ENCODE data around the gene ZNF280D.

DNA sequence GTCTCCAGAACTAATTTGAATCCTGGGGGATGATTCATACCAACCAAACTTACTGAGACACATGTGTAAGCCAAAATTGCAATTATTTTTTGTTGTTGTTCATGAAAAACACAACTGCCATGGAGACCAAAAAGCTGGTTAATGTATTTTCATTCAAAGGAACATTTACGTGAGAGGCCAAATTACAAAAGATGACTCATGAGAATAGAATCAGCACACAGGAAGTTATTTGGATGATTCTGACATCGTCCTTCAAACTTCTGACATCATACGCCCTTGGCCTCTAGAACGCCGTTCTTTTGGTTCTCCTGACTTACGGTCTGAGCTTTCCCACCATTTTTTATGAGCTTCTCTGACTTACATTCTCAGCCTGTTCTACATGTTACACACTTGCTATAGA lies 3.0 kb upstream of the ZNF280D start:
- no peak for TF ChIP-seq EZH2 (IDR thresholded peaks at IDR 0.05; ENCODE audit: insufficient read depth, poor library complexity, severe bottlenecking)
- TF ChIP-seq EZH2phosphoT487 (IDR thresholded peaks at IDR 0.05; ENCODE audit: insufficient read depth, low read depth), result no peak

Measured in GM23248 (cell line).